ENCODE results near the gene CHRNA1. TPM values are rescaled to one million over a fixed set of nuclear protein-coding genes. Genes with fewer than 3 reads are reported as not detected.

CHRNA1 gene
- total RNA-seq, 1 donor from 2014 or later = not detected

GRCh38 chr2:174784316-174784715 lies 20.0 kb upstream of the CHRNA1 start:
- intact Hi-C loops (cut with micrococcal nuclease) = no loop called here

GRCh38 chr2:174781996-174782395 lies 17.7 kb upstream of the CHRNA1 start:
- intact Hi-C loops (cut with micrococcal nuclease) = no loop called here

- intact Hi-C loops (cut with micrococcal nuclease) = no loop called here
Measured at GRCh38 chr2:174781298-174781697, 17.0 kb upstream of the CHRNA1 start.

GRCh38 chr2:174780856-174781255 lies 16.6 kb upstream of the CHRNA1 start:
- intact Hi-C loops (cut with micrococcal nuclease) = no loop called here

- intact Hi-C loops (cut with micrococcal nuclease) = no loop called here
Measured at GRCh38 chr2:174780191-174780840, 16.0 kb upstream of the CHRNA1 start.

GRCh38 chr2:174779361-174779928 lies 15.2 kb upstream of the CHRNA1 start:
- intact Hi-C loops (cut with micrococcal nuclease) = loop anchor here (5.0 to 10.0 kb wide), 3 partner anchors 75 to 385 kb away; partner anchors contain the start of genes ATF2 and WIPF1

- intact Hi-C loops (cut with micrococcal nuclease) = loop anchor here (1.0 to 10.0 kb wide), 4 partner anchors 26 to 386 kb away; partner anchors contain the start of genes ATF2 and WIPF1
Measured at GRCh38 chr2:174778085-174778981, 14.1 kb upstream of the CHRNA1 start.

- intact Hi-C loops (cut with micrococcal nuclease) = loop anchor here (1.0 to 10.0 kb wide), 4 partner anchors 25 to 387 kb away; partner anchors contain the start of genes ATF2 and WIPF1
Measured at GRCh38 chr2:174777347-174778084, 13.2 kb upstream of the CHRNA1 start.

- intact Hi-C loops (cut with micrococcal nuclease) = loop anchor here (5.0 to 10.0 kb wide), 3 partner anchors 72 to 388 kb away; partner anchors contain the start of genes ATF2 and WIPF1
Measured at GRCh38 chr2:174776675-174777074, 12.4 kb upstream of the CHRNA1 start.

- intact Hi-C loops (cut with micrococcal nuclease) = loop anchor here (5.0 to 10.0 kb wide), 3 partner anchors 71 to 389 kb away; partner anchors contain the start of genes ATF2 and WIPF1
Measured at GRCh38 chr2:174776223-174776622, 12.0 kb upstream of the CHRNA1 start.

GRCh38 chr2:174775571-174775980 lies 11.3 kb upstream of the CHRNA1 start:
- intact Hi-C loops (cut with micrococcal nuclease) = loop anchor here (5.0 to 10.0 kb wide), 3 partner anchors 71 to 389 kb away; partner anchors contain the start of genes ATF2 and WIPF1

GRCh38 chr2:174774886-174775285 lies 10.6 kb upstream of the CHRNA1 start:
- intact Hi-C loops (cut with micrococcal nuclease) = loop anchor here (5.0 to 10.0 kb wide), 3 partner anchors 70 to 390 kb away; partner anchors contain the start of genes ATF2 and WIPF1

- intact Hi-C loops (cut with micrococcal nuclease) = loop anchor here (10.0 kb wide), 2 partner anchors 68 to 392 kb away; partner anchors contain the start of gene ATF2
Measured at GRCh38 chr2:174773215-174773614, 8.9 kb upstream of the CHRNA1 start.

GRCh38 chr2:174772472-174772801 lies 8.2 kb upstream of the CHRNA1 start:
- intact Hi-C loops (cut with micrococcal nuclease) = loop anchor here (10.0 kb wide), 2 partner anchors 68 to 392 kb away; partner anchors contain the start of gene ATF2

- intact Hi-C loops (cut with micrococcal nuclease) = loop anchor here (10.0 kb wide), 2 partner anchors 67 to 393 kb away; partner anchors contain the start of gene ATF2
Measured at GRCh38 chr2:174771631-174772471, 7.6 kb upstream of the CHRNA1 start.

- intact Hi-C loops (cut with micrococcal nuclease) = loop anchor here (10.0 kb wide), 2 partner anchors 66 to 394 kb away; partner anchors contain the start of gene ATF2
Measured at GRCh38 chr2:174771136-174771535, 6.9 kb upstream of the CHRNA1 start.

- intact Hi-C loops (cut with micrococcal nuclease) = no loop called here
Measured at GRCh38 chr2:174768557-174768956, 4.3 kb upstream of the CHRNA1 start.

GRCh38 chr2:174766271-174766670 lies 2.0 kb upstream of the CHRNA1 start:
- intact Hi-C loops (cut with micrococcal nuclease) = no loop called here

- intact Hi-C loops (cut with micrococcal nuclease) = no loop called here
Measured at GRCh38 chr2:174765576-174765975, 1.3 kb upstream of the CHRNA1 start.

- intact Hi-C loops (cut with micrococcal nuclease) = no loop called here
Measured at GRCh38 chr2:174763780-174764179, 492 bp downstream of the CHRNA1 start.

Measured in T-helper 2 cell treated with Interferon-gamma antibody and Interleukin-4, amounts not matched to agents 100 ng/mL and 5 ng/mL, for 36 hours (primary cell).